GM12878 (cell line): ENCODE measurements around the gene TMEM120B. TPM values are rescaled to one million over a fixed set of nuclear protein-coding genes. Genes with fewer than 3 reads are reported as not detected.

Experiments used
- ATF2 ChIP-seq: IDR thresholded peaks from 2 replicates; pipeline ENCODE4 v1.6.1; 2012; ENCODE audit warnings: low read length, inconsistent platforms
- ATF3 ChIP-seq: IDR thresholded peaks from 2 replicates; pipeline ENCODE4 v1.6.1; 2011; ENCODE audit warnings: low read depth, mild to moderate bottlenecking, low read length, moderate library complexity, borderline replicate concordance; ENCODE audit errors: extremely low read depth
- E2F8 ChIP-seq: fragments of 450-650 bp; IDR thresholded peaks from 2 replicates; pipeline ENCODE4 v1.6.1; 2018; ENCODE audit warnings: mild to moderate bottlenecking, low read depth, moderate library complexity; ENCODE audit not compliant: partially characterized antibody
- E4F1 ChIP-seq: fragments of 450-650 bp; IDR thresholded peaks from 2 replicates; pipeline ENCODE4 v1.6.1; 2018; ENCODE audit warnings: borderline replicate concordance, mild to moderate bottlenecking; ENCODE audit not compliant: partially characterized antibody
- FOXK2 ChIP-seq: fragments of 450-650 bp; IDR thresholded peaks from 2 replicates; pipeline ENCODE4 v1.6.1; 2017; ENCODE audit warnings: mild to moderate bottlenecking, moderate library complexity
- HDAC6 ChIP-seq: fragments of 200-600 bp; sonication (generic); IDR thresholded peaks from one replicate; pipeline ENCODE4 v1.8.0; 2017; ENCODE audit warnings: antibody characterized with exemption; ENCODE audit not compliant: unreplicated experiment
- MYB ChIP-seq: fragments of 150-350 bp; IDR thresholded peaks from 2 replicates; pipeline ENCODE4 v1.6.1; 2014; ENCODE audit warnings: mild to moderate bottlenecking, low read depth, low read length, borderline replicate concordance
- POLR2A ChIP-seq: IDR thresholded peaks from 2 replicates; pipeline ENCODE4 v1.6.1; 2011; ENCODE audit warnings: low read depth, mild to moderate bottlenecking, low read length
- POLR2AphosphoS5 ChIP-seq: IDR thresholded peaks from 2 replicates; pipeline ENCODE4 v1.6.1; 2011; ENCODE audit warnings: mild to moderate bottlenecking, low read length, inconsistent platforms
- SMARCA5 ChIP-seq: fragments of 450-650 bp; IDR thresholded peaks from 2 replicates; pipeline ENCODE4 v1.6.1; 2017; ENCODE audit warnings: mild to moderate bottlenecking
- SUZ12 ChIP-seq: fragments of 200-600 bp; sonication (generic); IDR thresholded peaks from one replicate; pipeline ENCODE4 v1.6.1; 2018; ENCODE audit warnings: antibody characterized with exemption, mild to moderate bottlenecking; ENCODE audit not compliant: unreplicated experiment
- TCF3 ChIP-seq: IDR thresholded peaks from 2 replicates; pipeline ENCODE4 v1.6.1; 2012; ENCODE audit warnings: low read depth, mild to moderate bottlenecking, low read length, borderline replicate concordance; ENCODE audit not compliant: insufficient read depth
- USF2 ChIP-seq: IDR thresholded peaks from 2 replicates; pipeline ENCODE4 v1.6.1; 2011; ENCODE audit warnings: low read depth, low read length, improper control_type of control experiment, borderline replicate concordance
- WRNIP1 ChIP-seq: IDR thresholded peaks from 2 replicates; pipeline ENCODE4 v1.6.1; 2011; ENCODE audit warnings: low read depth, low read length, improper control_type of control experiment, borderline replicate concordance
- ZBTB4 ChIP-seq: fragments of 450-650 bp; formaldehyde crosslinking; IDR thresholded peaks from 2 replicates; pipeline ENCODE4 v1.4.0; 2022; ENCODE audit warnings: mild to moderate bottlenecking, moderate library complexity
- ZNF274 ChIP-seq: IDR thresholded peaks from one replicate; pipeline ENCODE4 v1.8.0; 2011; ENCODE audit not compliant: insufficient read length, insufficient read depth
- ZSCAN29 ChIP-seq: fragments of 450-650 bp; IDR thresholded peaks from 2 replicates; pipeline ENCODE4 v1.6.1; 2017; ENCODE audit warnings: mild to moderate bottlenecking, moderate library complexity
- polyA plus RNA-seq, 11 experiments: library from polyadenylated mRNA; depleted of rRNA in 4 of 11; unstranded in 6 of 11; stranded (reverse) in 5 of 11; fragments of >200 nt; fragmentation: Nextera tagmentation in 4 of 11; fragmentation: Illumina TruSeq in 1 of 11; extraction: Ambion mirVana in 4 of 11; extraction: Trizol in 1 of 11; gene quantifications; 1 replicate in 1 of 11; 2 replicates in 10 of 11; pipeline versions ENCODE4 v1.2.1 to v1.2.3, GENCODE V29; 2011 to 2016; ENCODE audit warnings: inconsistent platforms in 2 of 11, missing spikeins in 2 of 11, low read depth in 1 of 11
- total RNA-seq, 4 experiments: library from RNA; depleted of rRNA in 3 of 4; stranded (reverse); fragments of >200 nt in 3 of 4; fragmentation: Illumina TruSeq in 1 of 4; extraction: Trizol in 1 of 4; gene quantifications; 2 replicates each; pipeline versions ENCODE4 v1.2.1 to v1.2.3, GENCODE V29; 2013 to 2021

The TMEM120B gene
- total and polyA plus RNA-seq, 10 of the 15 experiments (the other 5 are each of a cell fraction or from before 2014, with no cell fraction given): 4.0 to 26.2 (median 9.2) TPM

- TF ChIP-seq ZSCAN29 (no peak), SMARCA5 (peak; percentile 38; the same call in 1 of the 2 replicates), FOXK2 (no peak), E4F1 (no peak), SUZ12 (no peak), ZNF274 (no peak), HDAC6 (no peak), TCF3 (peak; percentile 89; the same call in 1 of the 2 replicates), POLR2AphosphoS5 (peak; percentile 57), ATF3 (no peak), WRNIP1 (no peak), ZBTB4 (no peak), E2F8 (no peak), POLR2A (peak; percentile 37), USF2 (no peak), MYB (no peak), ATF2 (no peak; the same call in 1 of the 2 replicates)
Observed at GRCh38 chr12:121781998-121782979, 69.7 kb downstream of the TMEM120B start (continued).
